Neural progenitor cell (in vitro differentiated cells): ENCODE measurements around the gene TBX20.
A peak's percentile ranks its signal among the peaks of the same experiment; 100 is the strongest.

Experiments
- EZH2 ChIP-seq: fragments of 200-600 bp; sonication (generic); IDR thresholded peaks from 2 replicates; pipeline ENCODE4 v1.6.1; 2017; ENCODE audit warnings: antibody characterized with exemption, mild to moderate bottlenecking, moderate library complexity
- EZH2phosphoT487 ChIP-seq: fragments of 200-600 bp; sonication (generic); IDR thresholded peaks from 2 replicates; pipeline ENCODE4 v1.6.1; 2017; ENCODE audit warnings: antibody characterized with exemption
- TF ChIP-seq, protein P1 (sequence below): fragments of 200-600 bp; sonication (generic); IDR thresholded peaks from 2 replicates; pipeline ENCODE4 v1.5.1; 2017; ENCODE audit warnings: antibody characterized with exemption, mild to moderate bottlenecking

GRCh38 chr7:35185908-35186731 lies 67.8 kb downstream of the TBX20 start:
- TF ChIP-seq, protein P1, sequence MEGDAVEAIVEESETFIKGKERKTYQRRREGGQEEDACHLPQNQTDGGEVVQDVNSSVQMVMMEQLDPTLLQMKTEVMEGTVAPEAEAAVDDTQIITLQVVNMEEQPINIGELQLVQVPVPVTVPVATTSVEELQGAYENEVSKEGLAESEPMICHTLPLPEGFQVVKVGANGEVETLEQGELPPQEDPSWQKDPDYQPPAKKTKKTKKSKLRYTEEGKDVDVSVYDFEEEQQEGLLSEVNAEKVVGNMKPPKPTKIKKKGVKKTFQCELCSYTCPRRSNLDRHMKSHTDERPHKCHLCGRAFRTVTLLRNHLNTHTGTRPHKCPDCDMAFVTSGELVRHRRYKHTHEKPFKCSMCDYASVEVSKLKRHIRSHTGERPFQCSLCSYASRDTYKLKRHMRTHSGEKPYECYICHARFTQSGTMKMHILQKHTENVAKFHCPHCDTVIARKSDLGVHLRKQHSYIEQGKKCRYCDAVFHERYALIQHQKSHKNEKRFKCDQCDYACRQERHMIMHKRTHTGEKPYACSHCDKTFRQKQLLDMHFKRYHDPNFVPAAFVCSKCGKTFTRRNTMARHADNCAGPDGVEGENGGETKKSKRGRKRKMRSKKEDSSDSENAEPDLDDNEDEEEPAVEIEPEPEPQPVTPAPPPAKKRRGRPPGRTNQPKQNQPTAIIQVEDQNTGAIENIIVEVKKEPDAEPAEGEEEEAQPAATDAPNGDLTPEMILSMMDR = peak; percentile 34
- TF ChIP-seq EZH2 (peak; percentile 83), EZH2phosphoT487 (peak; percentile 54)
